ACC112 (cell line): ENCODE data around the gene PRIM2.
"Not testable (repeated sequence)": the region's sequence is repeated elsewhere in the genome, so short reads cannot be mapped to it uniquely, and the experiment has no call there.

Experiments
- H2AFZ ChIP-seq: fragments of 200-600 bp; sonication (generic); one replicate; pipeline ENCODE4 v1.6.0; 2017; ENCODE audit warnings: antibody characterized with exemption, low read length; ENCODE audit not compliant: unreplicated experiment
- H3K27ac ChIP-seq: fragments of 200-600 bp; sonication (generic); 2 replicates; pipeline ENCODE4 v1.5.1; 2014; ENCODE audit warnings: low read depth, mild to moderate bottlenecking, antibody characterized with exemption, low read length, moderate library complexity
- H3K27me3 ChIP-seq: fragments of 200-600 bp; sonication (generic); 2 replicates; pipeline ENCODE4 v1.6.1; 2014; ENCODE audit warnings: mild to moderate bottlenecking, antibody characterized with exemption, low read length, moderate library complexity, mixed read lengths; ENCODE audit not compliant: insufficient read depth
- H3K36me3 ChIP-seq: fragments of 200-600 bp; sonication (generic); 2 replicates; pipeline ENCODE4 v1.6.1; 2016; ENCODE audit warnings: mild to moderate bottlenecking, antibody characterized with exemption, low read length, moderate library complexity, mixed read lengths; ENCODE audit not compliant: insufficient read depth
- H3K4me1 ChIP-seq: fragments of 200-600 bp; sonication (generic); one replicate; pipeline ENCODE4 v1.6.1; 2016; ENCODE audit warnings: low read length, mixed read lengths; ENCODE audit not compliant: insufficient read depth, unreplicated experiment, control insufficient read depth
- H3K4me3 ChIP-seq: fragments of 200-600 bp; sonication (generic); 2 replicates; pipeline ENCODE4 v1.5.1; 2014; ENCODE audit warnings: mild to moderate bottlenecking, low read depth, low read length
- H3K79me2 ChIP-seq: fragments of 200-600 bp; sonication (generic); one replicate; pipeline ENCODE4 v1.6.0; 2016; ENCODE audit warnings: low read length; ENCODE audit not compliant: control insufficient read depth, unreplicated experiment, insufficient read depth

Gene PRIM2

GRCh38 chr6:57535994-57536393 is 218.6 kb downstream of the PRIM2 start:
- not testable (repeated sequence) for H3K4me3 ChIP-seq, H3K79me2 ChIP-seq, H3K27me3 ChIP-seq, H2AFZ ChIP-seq, H3K27ac ChIP-seq, H3K4me1 ChIP-seq, H3K36me3 ChIP-seq

GRCh38 chr6:57537916-57538315 is 220.5 kb downstream of the PRIM2 start:
- not testable (repeated sequence) for H3K4me3 ChIP-seq, H3K27ac ChIP-seq, H3K27me3 ChIP-seq, H3K79me2 ChIP-seq, H3K36me3 ChIP-seq, H2AFZ ChIP-seq, H3K4me1 ChIP-seq

DNA sequence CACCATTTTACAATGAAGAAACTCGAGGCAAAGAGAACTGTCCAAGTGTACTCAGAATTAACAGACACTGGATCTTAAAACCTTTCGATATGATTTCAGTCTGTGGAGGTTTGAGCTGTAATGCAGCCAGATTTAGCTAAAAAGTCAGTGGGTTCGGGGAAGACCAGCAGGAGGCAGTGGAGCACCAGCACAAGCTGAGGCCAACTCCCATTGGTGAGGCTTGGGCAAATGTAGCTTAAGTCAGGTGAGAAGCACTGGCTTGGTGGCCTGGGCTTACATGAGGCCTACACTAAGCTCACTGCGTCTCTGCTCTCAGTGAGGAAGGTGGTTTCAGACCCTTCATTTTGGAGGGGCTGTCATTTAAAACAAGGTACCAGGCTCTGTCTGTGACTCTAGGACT is 234.5 kb downstream of the PRIM2 start:
- not testable (repeated sequence) for H3K4me3 ChIP-seq, H3K36me3 ChIP-seq, H2AFZ ChIP-seq, H3K27me3 ChIP-seq, H3K4me1 ChIP-seq, H3K27ac ChIP-seq, H3K79me2 ChIP-seq

DNA sequence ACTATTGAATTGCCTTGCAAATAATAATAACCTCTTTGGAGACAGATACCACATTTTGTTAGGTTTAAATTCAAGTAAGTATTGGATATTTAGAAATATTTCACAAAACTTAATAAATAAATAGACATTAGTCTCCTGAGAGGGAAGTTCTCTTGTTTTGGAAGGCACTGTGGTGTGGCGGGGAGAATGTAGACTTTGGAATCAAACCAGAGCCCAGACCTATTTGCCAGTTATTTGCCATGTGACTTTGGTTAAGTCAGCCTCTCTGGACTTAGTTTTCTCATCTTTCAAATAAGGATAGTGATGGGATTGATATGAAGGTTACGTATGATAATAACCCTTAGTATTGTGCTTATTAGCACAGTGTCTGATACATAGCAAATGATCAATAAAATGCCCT is 240.4 kb downstream of the PRIM2 start:
- H3K27ac ChIP-seq, H3K4me3 ChIP-seq, H3K79me2 ChIP-seq, H3K27me3 ChIP-seq, H2AFZ ChIP-seq, H3K4me1 ChIP-seq, H3K36me3 ChIP-seq: not testable (repeated sequence)

DNA sequence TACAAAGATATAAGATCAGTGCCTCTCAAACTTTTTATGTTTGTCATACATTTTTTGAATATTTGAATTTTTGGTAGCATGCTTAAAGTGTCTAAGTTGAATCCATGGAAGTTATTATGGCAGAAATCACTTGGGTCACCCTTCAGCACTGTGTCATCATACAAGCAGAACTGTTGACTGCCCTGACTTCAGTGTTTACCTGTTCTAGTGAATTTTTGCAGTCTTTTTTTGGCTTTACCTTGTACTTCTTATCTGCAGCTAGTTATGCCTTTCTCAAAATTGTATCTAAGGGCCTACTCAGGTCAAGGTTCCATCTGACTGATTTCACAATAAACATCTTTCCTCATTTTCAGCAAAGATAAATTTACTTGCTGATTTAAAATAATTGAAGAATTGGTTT is 241.7 kb downstream of the PRIM2 start:
- H3K4me1 ChIP-seq, H3K79me2 ChIP-seq, H3K27ac ChIP-seq, H2AFZ ChIP-seq, H3K27me3 ChIP-seq, H3K36me3 ChIP-seq, H3K4me3 ChIP-seq: not testable (repeated sequence)

DNA sequence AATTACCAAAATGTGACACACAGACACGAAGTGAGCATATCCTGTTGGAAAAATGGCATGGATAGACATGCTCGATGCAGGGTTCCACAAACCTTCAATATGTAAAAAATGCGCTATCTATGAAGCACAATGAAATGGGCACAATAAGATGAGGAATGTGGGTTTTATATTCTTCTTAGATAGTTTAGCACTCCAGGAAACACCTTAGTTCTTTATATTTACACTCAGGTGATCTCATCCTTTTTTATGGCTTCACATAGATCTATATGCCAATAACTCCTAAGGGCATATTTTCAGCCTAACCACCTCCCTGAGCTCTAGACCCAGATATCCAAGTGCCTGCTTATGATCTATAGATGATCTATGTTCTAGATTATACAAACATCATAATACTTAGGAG is 244.8 kb downstream of the PRIM2 start:
- H3K36me3 ChIP-seq, H3K79me2 ChIP-seq, H2AFZ ChIP-seq, H3K4me1 ChIP-seq, H3K27ac ChIP-seq, H3K4me3 ChIP-seq, H3K27me3 ChIP-seq: not testable (repeated sequence)

DNA sequence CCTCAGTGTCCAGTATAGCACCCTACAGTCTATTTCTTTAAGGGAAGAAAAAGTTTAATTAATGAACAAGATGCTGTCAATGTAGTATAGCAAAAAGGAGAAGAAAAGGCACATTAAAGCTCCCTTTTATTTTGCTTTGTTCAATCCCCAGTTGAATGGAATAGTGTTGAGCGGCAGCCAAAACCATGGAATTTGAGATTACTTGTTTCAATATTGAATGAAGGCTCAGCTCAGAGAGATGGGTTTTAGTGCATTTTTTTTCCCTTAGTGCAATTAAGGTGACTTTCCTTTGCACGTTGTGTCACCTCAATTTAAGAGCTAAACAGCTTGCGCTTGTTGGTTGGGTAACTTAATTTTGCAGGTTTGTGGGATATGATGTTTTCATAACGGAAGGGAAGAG is 254.7 kb downstream of the PRIM2 start:
- H3K4me1 ChIP-seq, H3K36me3 ChIP-seq, H3K4me3 ChIP-seq, H3K27ac ChIP-seq, H2AFZ ChIP-seq, H3K79me2 ChIP-seq, H3K27me3 ChIP-seq: not testable (repeated sequence)

DNA sequence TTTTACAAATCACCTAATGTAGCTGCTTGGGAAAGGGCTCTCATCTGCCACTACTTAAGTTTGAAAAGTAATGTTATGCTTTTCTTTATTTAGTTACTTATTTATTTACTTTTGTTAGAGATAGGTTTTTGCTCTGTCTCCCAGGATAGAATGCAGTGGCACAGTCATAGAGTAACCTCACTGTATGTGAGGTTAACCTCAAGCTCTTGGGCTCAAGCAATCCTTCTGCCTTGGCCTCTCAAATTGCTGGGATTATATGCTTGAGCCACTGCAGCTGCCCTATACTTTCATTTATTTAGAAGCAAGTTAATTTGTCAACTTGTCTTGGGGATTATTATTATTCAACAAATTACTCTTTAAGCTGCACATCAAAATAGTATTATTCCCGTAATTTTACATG is 255.4 kb downstream of the PRIM2 start:
- H3K36me3 ChIP-seq, H3K27ac ChIP-seq, H3K27me3 ChIP-seq, H2AFZ ChIP-seq, H3K4me1 ChIP-seq, H3K79me2 ChIP-seq, H3K4me3 ChIP-seq: not testable (repeated sequence)

- H3K4me3 ChIP-seq, H3K79me2 ChIP-seq, H2AFZ ChIP-seq, H3K4me1 ChIP-seq, H3K27me3 ChIP-seq, H3K27ac ChIP-seq, H3K36me3 ChIP-seq: not testable (repeated sequence)
Measured at GRCh38 chr6:57577023-57577422, 259.6 kb downstream of the PRIM2 start.

DNA sequence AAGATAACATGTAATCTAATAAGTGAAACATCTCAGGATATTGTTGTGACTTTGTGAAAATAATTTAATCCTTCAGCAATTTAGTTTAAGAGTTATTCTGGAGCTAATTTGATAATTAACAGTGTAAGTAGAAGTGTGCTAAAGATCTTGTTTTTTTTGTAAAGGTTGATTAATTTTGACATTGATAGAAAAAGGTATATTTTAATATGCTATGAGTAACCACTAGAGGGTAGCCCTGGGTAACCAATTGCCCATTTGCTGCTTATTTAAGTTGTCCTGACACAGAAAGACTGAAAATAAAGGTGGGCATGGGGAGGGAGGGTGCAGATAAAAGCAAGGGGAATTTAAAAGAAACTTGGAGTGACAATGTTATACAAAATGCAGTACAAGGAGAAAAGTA is 262.1 kb downstream of the PRIM2 start:
- not testable (repeated sequence) for H2AFZ ChIP-seq, H3K4me1 ChIP-seq, H3K27ac ChIP-seq, H3K4me3 ChIP-seq, H3K79me2 ChIP-seq, H3K36me3 ChIP-seq, H3K27me3 ChIP-seq

DNA sequence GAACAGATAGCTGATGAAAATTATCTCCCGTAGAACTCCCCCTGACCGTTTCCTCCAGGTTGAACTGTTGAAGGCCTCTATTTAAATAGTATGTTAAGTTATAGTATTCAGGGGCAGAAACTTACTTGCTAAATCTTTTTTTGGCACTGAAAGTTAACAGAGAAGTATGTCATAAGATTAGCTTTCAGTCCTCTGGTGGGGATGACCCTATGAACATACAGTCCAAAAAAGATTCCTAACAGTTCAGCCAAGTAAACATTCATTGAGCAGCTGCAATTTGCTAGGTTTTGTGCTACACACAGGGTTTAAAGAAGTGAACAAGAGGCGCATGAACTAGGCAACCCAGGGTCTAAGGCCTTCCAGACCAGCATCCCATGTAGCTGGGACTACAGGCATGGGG is 264.2 kb downstream of the PRIM2 start:
- not testable (repeated sequence) for H3K4me1 ChIP-seq, H3K27me3 ChIP-seq, H2AFZ ChIP-seq, H3K79me2 ChIP-seq, H3K4me3 ChIP-seq, H3K27ac ChIP-seq, H3K36me3 ChIP-seq

DNA sequence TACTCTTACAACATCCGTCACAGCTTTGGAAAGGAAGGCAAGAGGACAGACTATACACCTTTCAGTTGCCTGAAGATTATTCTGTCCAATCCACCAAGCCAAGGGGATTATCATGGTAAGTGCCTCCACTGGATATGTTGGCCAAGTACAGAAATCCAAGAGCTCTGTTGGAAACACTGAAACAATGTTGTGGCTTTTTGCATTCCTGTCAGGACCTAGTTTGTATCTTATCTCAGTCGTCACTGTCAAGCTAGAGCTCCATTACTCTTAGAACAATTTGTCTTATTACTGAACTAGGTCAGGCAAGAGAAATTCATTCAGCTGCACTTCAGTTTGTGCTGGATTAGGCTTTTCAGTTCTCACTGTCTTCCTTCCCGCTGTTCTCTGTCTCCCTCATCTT is 283.7 kb downstream of the PRIM2 start:
- not testable (repeated sequence) for H3K36me3 ChIP-seq, H3K27me3 ChIP-seq, H3K79me2 ChIP-seq, H3K27ac ChIP-seq, H3K4me3 ChIP-seq, H3K4me1 ChIP-seq, H2AFZ ChIP-seq
